Measurements from ENCODE around the gene AEN. TPM values are rescaled to one million over a fixed set of nuclear protein-coding genes. Genes with fewer than 3 reads are reported as not detected.
"Not testable (repeated sequence)": the region's sequence is repeated elsewhere in the genome, so short reads cannot be mapped to it uniquely, and the experiment has no call there.

Gene AEN
- polyA plus RNA-seq, 6 donors from 2014 or later: 28.2 to 73.0 (median 40.2) TPM

DNA sequence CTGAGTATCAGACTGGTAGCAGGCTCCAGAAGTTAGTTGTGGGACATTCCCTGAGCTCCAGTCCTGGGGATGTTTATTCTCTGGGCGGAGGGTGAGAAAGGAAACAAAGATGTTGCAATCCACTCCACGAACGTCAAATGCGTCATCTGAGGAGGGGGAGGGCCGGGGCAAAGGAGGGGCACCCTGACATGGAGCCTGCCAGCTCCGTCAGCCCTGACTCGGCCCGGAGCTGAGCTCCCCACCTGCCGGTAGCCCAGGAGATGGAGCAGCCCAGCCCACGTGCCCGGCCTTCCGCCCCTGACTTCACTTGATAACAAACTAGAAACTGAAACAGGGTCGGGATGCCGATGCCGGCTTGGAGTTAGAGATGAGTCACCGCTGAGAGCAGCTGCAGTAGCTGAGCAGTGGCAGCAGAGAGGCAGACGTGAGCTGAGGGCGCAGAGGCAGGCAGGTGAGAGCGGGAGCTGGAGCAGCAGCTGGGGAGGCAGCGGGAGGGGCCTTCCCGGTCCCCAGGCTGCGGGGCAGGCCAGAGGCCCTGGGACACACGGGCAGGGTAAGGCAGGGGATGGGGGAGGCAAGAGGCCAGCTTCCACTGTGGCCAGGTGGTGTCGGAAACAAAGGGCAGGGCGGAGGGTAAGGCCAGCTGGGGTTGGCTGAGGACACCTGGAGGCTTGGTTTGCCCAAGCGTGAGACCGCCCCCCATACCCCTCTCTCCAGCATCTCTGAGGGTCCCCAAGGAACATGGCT is 17.7 kb downstream of the AEN start, which contains the start of gene ISG20:
Gene ISG20, plus strand, starts transcription at position 391 of the 747 bp plus-strand sequence. Its CDS starts 351 bp downstream, at position 742.
- Mint-ChIP-seq H3K4me1 (peaks cover 54 to 89% (median 80%) of the 10 kb centered on the region in 3 donors), H3K36me3 (peaks cover 13 to 42% of the 10 kb centered on the region in 2 donors), H3K27me3 (no peaks in the 10 kb centered on the region), H3K4me3 (peak within 1 kb of the TSS; percentile 81 to 97 (median 93)), H3K9me3 (no peaks in the 10 kb centered on the region), H3K27ac (peak within 1 kb of the TSS; percentile 97 to 100 (median 99))
- ATAC-seq (ENCODE audit: low read depth in 2 of 2) (peak; percentile 72 to 73), DNase-seq (peak; percentile 98)

DNA sequence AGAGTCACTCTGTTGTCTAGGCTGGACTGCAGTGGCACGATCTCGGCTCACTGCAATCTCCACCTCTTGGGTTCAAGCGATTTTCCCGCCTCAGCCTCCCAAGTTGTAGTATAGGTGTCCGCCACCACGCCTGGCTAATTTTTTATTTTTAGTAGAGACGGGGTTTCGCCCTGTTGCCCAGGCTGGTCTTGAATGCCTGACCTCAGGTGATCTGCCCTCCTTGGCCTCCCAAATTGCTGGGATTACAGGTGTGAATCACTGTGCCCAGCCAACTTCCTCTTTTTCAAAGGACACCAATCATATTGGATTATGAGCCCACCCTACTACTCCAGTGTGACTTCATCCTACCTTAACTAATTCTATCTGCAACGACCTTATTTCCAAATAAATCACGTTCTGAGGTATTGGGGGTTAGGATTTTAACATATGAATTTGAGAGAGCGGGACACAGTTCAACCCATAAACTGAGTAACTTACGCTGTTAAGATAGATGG is 20.9 kb downstream of the AEN start:
- Mint-ChIP-seq H3K36me3 (peaks cover 13 to 53% of the 10 kb centered on the region in 2 donors), H3K27ac (peak overlapping the region; percentile 97 to 100 (median 100)), H3K4me1 (peaks cover 67 to 91% (median 88%) of the 10 kb centered on the region in 3 donors), H3K9me3 (no peaks in the 10 kb centered on the region), H3K27me3 (no peaks in the 10 kb centered on the region), H3K4me3 (peak overlapping the region; percentile 69 to 92 (median 84))
- DNase-seq (no peak), ATAC-seq (ENCODE audit: low read depth in 2 of 2) (no peak)

DNA sequence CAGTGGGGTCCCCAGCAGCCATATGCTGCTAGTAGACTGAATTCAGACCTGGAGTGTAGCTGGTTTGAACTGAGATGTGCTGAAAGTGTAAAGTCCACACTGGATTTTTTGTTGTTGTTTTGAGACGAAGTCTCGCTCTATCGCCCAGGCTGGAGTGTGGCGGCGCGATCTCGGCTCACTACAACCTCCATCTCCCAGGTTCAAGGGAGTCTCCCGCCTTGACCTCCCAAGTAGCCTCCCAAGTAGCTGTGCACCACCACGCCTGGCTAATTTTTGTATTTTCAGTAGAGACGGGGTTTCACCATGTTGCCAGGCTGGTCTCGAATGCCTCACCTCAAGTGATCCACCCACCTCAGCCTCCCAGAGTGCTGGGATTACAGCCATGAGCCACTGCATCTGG is 21.4 kb downstream of the AEN start:
- H3K27me3 Mint-ChIP-seq; ATAC-seq (ENCODE audit: low read depth in 2 of 2); DNase-seq; H3K9me3 Mint-ChIP-seq: not testable (repeated sequence)
- Mint-ChIP-seq H3K36me3 (peaks cover 14 to 49% of the 10 kb centered on the region in 2 donors), H3K4me1 (peaks cover 67 to 91% (median 88%) of the 10 kb centered on the region in 3 donors), H3K27ac (peak overlapping the region; percentile 97 to 100 (median 100)), H3K4me3 (peak overlapping the region in 7 of 8 donors; percentile 69 to 92 (median 81))

DNA sequence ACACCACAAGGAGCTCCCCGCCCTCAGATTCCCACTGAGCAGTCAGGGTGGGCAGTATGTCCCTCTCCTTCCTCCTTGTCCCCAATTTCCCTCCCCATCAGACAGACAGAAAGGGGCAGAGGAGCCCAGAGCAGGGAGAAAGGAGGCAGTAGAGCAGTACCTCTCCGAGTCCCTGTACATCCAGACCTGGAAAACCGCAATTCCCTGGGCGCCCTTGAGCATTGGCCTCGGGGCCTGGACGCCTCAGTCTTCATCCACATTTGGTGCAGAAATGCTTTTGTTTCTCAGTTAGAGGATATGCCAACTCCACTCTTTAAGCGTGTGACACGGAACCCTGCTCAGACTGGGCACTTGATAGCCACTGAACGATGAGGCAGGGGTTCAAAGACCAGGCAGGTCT is 23.6 kb downstream of the AEN start:
- peak overlapping the region in 4 of 6 donors; percentile 61 to 97 (median 72) for H3K27ac Mint-ChIP-seq
- no peak for DNase-seq
- no peaks in the 10 kb centered on the region for H3K27me3 Mint-ChIP-seq
- no peak overlapping the region for H3K4me3 Mint-ChIP-seq
- H3K4me1 Mint-ChIP-seq: peaks cover 68 to 92% (median 88%) of the 10 kb centered on the region in 3 donors
- ATAC-seq (ENCODE audit: low read depth in 2 of 2): no peak
- no peaks in the 10 kb centered on the region for H3K9me3 Mint-ChIP-seq
- H3K36me3 Mint-ChIP-seq: peaks cover 26 to 57% of the 10 kb centered on the region in 2 donors

DNA sequence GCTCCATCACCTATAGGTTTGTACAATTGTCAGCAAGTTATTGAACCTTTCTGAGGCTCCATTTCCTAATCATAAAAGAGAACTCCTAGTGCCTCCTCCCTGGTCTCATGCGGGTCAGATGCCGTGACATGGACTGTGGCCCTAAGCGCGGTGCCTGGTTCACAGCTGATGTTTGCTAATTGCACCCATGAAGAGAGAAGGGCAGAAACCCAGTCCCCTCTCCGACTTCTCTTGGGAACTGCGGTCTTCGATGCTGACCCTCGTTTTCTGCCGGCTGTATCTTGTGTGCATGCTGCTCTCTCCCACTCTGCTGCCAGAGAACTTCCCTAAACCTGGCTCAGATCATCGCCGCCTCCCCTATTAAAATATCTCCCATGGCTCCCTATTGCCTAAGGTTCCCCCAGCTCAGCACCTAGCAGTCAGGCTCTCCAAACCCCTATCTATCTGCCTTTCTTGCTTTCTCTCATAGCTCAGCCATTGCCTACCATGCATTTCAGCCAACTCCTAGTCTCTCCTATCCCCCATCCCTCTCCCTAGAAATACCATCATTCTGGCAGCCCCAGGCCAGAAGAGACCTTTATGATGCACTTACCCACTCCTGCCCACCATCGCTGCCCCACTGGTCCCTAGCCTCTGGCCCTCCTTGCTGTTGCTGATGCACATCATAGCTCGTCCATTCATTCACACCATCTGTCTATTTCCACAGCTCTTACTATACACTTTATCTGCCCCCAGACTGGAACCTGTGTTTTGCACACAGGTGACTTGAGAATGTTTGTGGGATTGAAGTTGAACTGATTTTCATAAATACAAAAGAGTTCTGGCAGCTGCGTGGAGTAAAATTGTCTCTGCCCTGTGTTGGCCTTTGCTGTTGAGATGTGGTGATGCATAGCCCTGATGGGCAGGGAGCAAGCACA is 24.3 kb downstream of the AEN start:
- Mint-ChIP-seq H3K36me3 (peaks cover 20 to 51% of the 10 kb centered on the region in 2 donors), H3K4me1 (peaks cover 64 to 92% (median 87%) of the 10 kb centered on the region in 3 donors), H3K9me3 (no peaks in the 10 kb centered on the region), H3K4me3 (peak overlapping the region in 7 of 8 donors; percentile 14 to 68 (median 36)), H3K27ac (peak overlapping the region; percentile 43 to 97 (median 60)), H3K27me3 (no peaks in the 10 kb centered on the region)
- DNase-seq (no peak), ATAC-seq (ENCODE audit: low read depth in 2 of 2) (no peak)

DNA sequence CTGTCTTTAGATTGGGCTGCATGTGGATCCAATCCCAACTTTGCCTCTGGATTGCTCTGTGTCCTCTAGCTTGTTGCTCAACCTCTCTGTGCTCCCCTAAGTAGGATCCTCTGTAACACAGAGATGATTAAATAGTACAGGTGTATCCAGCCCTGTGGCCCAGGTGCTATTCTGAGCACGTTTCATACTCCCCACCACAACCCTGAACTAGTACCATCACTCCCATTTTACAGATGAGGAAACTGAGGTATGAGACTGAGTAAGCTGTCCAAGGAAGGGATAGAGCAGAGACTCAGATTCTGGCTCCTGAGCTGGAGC is 24.9 kb downstream of the AEN start:
- Mint-ChIP-seq H3K4me1 (peaks cover 63 to 96% (median 88%) of the 10 kb centered on the region in 3 donors), H3K27me3 (no peaks in the 10 kb centered on the region), H3K27ac (peak overlapping the region; percentile 31 to 97 (median 66)), H3K4me3 (peak overlapping the region in 3 of 8 donors; percentile 20 to 68 (median 48)), H3K36me3 (peaks cover 18 to 49% of the 10 kb centered on the region in 2 donors), H3K9me3 (no peaks in the 10 kb centered on the region)
- DNase-seq: no peak
- ATAC-seq (ENCODE audit: low read depth in 2 of 2): no peak

DNA sequence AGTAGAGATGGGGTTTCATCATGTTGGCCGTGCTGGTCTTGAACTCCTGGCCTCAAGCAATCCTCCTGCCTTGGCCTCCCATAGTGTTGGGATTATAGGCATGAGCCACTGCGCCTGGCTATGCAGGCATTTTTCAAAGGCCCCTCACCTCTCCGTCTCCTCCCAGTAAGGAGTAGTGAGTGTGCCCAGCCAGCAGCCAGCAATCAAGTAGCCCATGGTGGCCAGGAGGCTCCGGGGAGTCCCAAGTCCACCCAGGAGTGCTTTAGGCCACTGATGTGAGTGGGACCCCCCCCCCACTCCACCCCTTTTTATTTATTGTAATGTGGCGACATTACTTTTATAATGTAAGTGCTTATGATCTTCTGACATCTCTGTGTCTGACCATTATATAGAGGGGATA is 25.8 kb downstream of the AEN start:
- H3K4me3 Mint-ChIP-seq: peak overlapping the region in 7 of 8 donors; percentile 74 to 92 (median 85)

DNA sequence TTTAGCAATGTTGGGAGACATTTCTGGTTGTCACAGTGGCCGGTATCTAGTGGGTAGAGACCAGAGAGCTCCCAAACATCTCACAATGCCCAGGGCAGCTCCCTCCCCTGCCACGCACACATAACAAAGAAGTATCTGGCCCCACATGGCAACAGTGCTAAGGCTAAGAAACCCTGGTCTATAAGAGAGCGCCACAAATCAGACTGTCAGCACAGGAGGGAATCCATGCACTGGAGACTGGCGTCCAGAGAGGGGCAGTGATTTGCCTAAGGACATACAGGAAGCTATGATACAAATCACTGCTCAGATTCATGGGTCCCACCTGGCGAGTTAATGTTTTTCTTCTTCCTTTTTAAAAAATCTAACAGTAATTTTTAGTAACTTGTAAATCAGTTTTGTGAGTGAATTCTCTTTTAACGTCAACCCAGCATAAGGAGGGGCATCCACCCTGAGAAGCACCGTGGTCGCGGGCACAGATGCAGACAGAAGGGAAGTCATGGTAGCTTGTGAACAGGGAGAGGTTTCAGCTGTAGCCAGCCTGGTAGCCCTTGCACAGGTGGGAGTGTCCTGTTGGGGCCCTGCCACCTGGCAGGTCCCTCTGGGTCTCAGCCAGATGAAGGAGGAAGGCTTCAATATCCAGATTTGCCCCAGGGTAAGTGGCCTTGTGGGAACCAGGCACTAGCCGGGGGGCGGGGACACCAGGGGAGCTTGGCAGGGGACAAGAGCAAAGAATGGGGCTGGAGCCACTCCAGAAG is 26.4 kb downstream of the AEN start:
- Mint-ChIP-seq H3K9me3 (no peaks in the 10 kb centered on the region), H3K4me1 (peaks cover 57 to 93% (median 78%) of the 10 kb centered on the region in 3 donors), H3K27ac (peak overlapping the region; percentile 93 to 99 (median 97)), H3K36me3 (peaks cover 15 to 42% of the 10 kb centered on the region in 2 donors), H3K4me3 (peak overlapping the region; percentile 67 to 92 (median 84)), H3K27me3 (no peaks in the 10 kb centered on the region)
- peak; percentile 66 for DNase-seq
- ATAC-seq (ENCODE audit: low read depth in 2 of 2): peak; percentile 69 to 78

More for the DNA sequence above, 25.8 kb downstream of the AEN start:
- DNase-seq (no peak), ATAC-seq (ENCODE audit: low read depth in 2 of 2) (no peak)
- Mint-ChIP-seq H3K27ac (peak overlapping the region; percentile 93 to 99 (median 97)), H3K27me3 (no peaks in the 10 kb centered on the region), H3K36me3 (peaks cover 15 to 47% of the 10 kb centered on the region in 2 donors), H3K4me1 (peaks cover 62 to 96% (median 83%) of the 10 kb centered on the region in 3 donors), H3K9me3 (no peaks in the 10 kb centered on the region)

DNA sequence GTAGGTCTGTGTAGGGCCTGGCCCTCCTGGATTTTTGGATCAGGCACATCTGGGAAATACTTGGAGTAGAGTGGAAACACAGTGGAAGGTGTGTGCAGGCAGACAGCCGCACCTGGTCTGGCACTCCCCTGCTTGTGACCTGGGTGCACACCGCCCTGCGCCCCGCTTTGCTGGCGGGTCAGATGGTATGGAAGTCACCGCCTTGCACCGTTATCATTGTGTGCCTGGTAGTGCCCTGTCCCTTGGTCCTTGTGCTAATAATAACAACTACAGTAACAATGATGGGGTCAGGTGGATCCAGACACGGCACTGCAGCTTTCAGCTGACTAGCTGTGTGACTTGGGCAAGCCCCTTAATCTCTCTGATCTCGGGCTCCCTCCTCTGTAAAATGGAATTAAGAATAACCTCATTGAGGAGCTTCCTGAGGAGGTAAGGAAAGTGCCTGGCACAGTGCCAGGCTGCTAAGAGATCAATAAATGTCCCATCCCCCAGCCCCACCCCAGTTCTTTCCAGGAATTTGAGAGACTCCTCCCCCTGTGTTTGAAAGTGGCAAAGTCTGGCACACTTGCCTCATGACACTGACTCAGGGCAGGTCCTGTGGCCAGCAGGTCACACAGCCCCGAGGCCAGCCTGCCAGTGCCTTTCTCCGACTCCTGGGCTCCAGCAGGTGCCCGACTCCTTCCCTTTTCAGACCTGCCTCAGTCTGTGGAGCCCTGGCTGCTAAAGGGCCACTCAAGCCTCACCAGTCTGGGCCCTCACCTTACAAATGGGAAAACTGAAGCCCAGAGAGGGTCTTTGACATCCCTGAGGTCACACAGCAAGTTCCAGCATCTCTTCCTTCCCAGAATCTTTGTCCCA is 27.4 kb downstream of the AEN start:
- peaks cover 15 to 48% of the 10 kb centered on the region in 2 donors for H3K36me3 Mint-ChIP-seq
- ATAC-seq (ENCODE audit: low read depth in 2 of 2): no peak
- H3K9me3 Mint-ChIP-seq: no peaks in the 10 kb centered on the region
- peak overlapping the region; percentile 67 to 92 (median 84) for H3K4me3 Mint-ChIP-seq
- peaks cover 65 to 95% (median 85%) of the 10 kb centered on the region in 3 donors for H3K4me1 Mint-ChIP-seq
- DNase-seq: no peak
- peak overlapping the region; percentile 97 to 99 (median 98) for H3K27ac Mint-ChIP-seq
- H3K27me3 Mint-ChIP-seq: no peaks in the 10 kb centered on the region

DNA sequence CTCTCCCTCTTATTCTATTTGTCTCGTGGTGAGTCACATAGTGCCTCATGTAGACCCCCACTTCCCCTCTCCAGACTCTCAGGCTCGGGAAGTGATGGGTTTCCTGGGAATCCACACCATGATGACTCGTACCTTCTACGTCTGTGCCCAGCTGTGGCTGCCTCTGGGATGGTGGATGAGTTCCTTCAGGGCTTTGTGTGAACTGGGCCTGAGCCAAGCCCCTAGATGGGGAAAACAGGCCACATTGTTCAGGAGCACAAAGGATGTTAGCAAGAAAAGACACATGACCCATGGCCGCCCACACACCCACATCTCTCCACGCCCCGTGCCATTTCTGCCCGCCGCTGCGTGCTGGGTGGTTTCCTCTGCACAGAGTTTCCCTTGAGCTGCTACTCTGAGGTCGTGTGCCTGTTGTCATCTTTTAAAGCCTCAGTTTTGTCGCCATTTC is 28.2 kb downstream of the AEN start:
- Mint-ChIP-seq H3K27ac (peak overlapping the region; percentile 97 to 99 (median 98)), H3K27me3 (no peaks in the 10 kb centered on the region), H3K4me3 (peak overlapping the region; percentile 0 to 92 (median 80)), H3K36me3 (peaks cover 15 to 40% of the 10 kb centered on the region in 2 donors), H3K9me3 (no peaks in the 10 kb centered on the region), H3K4me1 (peaks cover 62 to 94% (median 81%) of the 10 kb centered on the region in 3 donors)
- ATAC-seq (ENCODE audit: low read depth in 2 of 2) (peak; percentile 73 to 88), DNase-seq (peak; percentile 76)

DNA sequence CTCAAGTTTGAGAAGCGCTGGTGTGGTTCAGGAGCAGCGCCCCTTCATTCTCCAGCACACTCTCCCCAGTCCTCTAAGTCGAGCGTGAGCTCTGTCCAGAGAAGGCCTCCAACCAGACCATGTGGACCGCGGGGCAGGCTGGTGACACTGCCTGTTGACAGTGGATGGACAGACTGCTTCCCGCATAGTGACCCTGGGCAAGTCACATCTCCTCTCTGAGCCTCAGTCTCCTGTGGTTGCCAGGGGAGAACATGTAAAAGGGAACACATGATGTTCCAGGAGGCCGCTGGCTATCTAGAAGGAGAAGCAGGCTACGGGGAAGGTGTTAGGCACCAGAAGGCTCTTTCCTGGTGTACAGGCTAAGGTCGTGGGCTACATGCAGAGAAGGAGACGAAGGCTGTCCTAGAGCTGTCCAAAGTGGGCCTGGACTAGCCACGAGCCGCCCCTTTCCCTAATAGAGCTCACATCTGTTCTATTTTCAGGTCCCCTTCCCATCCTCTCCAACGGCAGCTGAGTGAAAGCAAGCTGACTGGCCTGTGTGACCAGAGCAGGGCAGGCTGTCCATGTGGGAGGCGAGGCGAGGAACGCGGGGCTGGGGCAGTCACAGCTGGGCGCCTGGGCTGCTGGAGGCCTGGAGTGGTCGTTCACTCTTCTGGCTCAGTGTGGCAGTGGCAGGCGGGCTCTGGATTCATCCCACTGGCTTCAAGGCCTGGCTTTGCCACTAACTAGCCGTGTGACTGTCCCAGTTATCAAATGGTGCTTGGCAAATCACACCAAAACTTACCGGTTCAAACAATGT is 28.8 kb downstream of the AEN start:
- Mint-ChIP-seq H3K4me1 (peaks cover 62 to 94% (median 81%) of the 10 kb centered on the region in 3 donors), H3K4me3 (peak overlapping the region; percentile 0 to 92 (median 80)), H3K27ac (peak overlapping the region; percentile 97 to 99 (median 98)), H3K36me3 (peaks cover 15 to 40% of the 10 kb centered on the region in 2 donors), H3K9me3 (no peaks in the 10 kb centered on the region), H3K27me3 (no peaks in the 10 kb centered on the region)
- no peak for DNase-seq
- no peak for ATAC-seq (ENCODE audit: low read depth in 2 of 2)
